ENCODE data around the gene E2F7. TPM values are rescaled to one million over a fixed set of nuclear protein-coding genes. Genes with fewer than 3 reads are reported as not detected.

The E2F7 gene
- total and polyA plus RNA-seq, 2 of the 13 experiments (the other 11 are each of a cell fraction or from before 2014, with no cell fraction given): 1.7 to 7.3 TPM

GRCh38 chr12:77013091-77013490 is 52.3 kb downstream of the E2F7 start:
- Histone ChIP-seq H3K4me1 (ENCODE audit: insufficient read depth, low read length) (peaks cover 7% of the 10 kb centered on the region; the same call in 1 of the 2 replicates), H3K9me3 (ENCODE audit: low read length) (no peaks in the 10 kb centered on the region), H3K9ac (ENCODE audit: insufficient read depth, low read depth, low read length) (no peak overlapping the region), H3K4me3 (replicated peaks in 1 of 3; ENCODE audit: insufficient read depth in 1 of 3, low read depth in 2 of 3, low read length in 3 of 3) (no peak overlapping the region), H3K27me3 (ENCODE audit: control insufficient read depth in 1 of 2, insufficient read depth in 2 of 2, low read length in 2 of 2) (peaks cover 0 to 3% of the 10 kb centered on the region in 2 experiments; a peak in 1 of 5 replicates), H4K20me1 (ENCODE audit: insufficient read depth, low read length) (no peaks in the 10 kb centered on the region), H3K4me2 (ENCODE audit: low read depth, low read length) (no peak overlapping the region), H3K27ac (ENCODE audit: extremely low read length, insufficient read depth, low read length) (no peak overlapping the region), H2AFZ (ENCODE audit: low read length) (no peak overlapping the region), H3K36me3 (replicated peaks in 1 of 2; ENCODE audit: control insufficient read depth in 1 of 2, insufficient read depth in 2 of 2, low read length in 2 of 2) (no peaks in the 10 kb centered on the region), H3K79me2 (ENCODE audit: insufficient read depth, low read length) (no peaks in the 10 kb centered on the region)
- ATAC-seq (no peak), FAIRE-seq (no peak), DNase-seq (ENCODE audit: low spot score) (no peak)
- in situ Hi-C loops (cut with HindIII; ENCODE audit: extremely low pct_ligation_motif_present, low pct_unique_long_range_greater_than_20kb) (no loop called here), intact Hi-C loops (cut with micrococcal nuclease; ENCODE audit: unreplicated experiment) (loop anchor here (5.0 kb wide), 1 partner anchor 131 kb away; no protein-coding TSS in a partner anchor)
- TF ChIP-seq ZNF205 (CRISPR knock-in tag; IDR thresholded peaks at IDR 0.05): no peak
- TF ChIP-seq, protein P1, sequence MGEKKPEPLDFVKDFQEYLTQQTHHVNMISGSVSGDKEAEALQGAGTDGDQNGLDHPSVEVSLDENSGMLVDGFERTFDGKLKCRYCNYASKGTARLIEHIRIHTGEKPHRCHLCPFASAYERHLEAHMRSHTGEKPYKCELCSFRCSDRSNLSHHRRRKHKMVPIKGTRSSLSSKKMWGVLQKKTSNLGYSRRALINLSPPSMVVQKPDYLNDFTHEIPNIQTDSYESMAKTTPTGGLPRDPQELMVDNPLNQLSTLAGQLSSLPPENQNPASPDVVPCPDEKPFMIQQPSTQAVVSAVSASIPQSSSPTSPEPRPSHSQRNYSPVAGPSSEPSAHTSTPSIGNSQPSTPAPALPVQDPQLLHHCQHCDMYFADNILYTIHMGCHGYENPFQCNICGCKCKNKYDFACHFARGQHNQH (CRISPR knock-in tag; IDR thresholded peaks at IDR 0.05): no peak
- no peak for TF ChIP-seq HNF4A (CRISPR knock-in tag; IDR thresholded peaks at IDR 0.05)
- TF ChIP-seq YY1 (IDR thresholded peaks at IDR 0.05; ENCODE audit: insufficient read depth, insufficient replicate concordance, low read depth, low read length): no peak
- TF ChIP-seq REPIN1 (CRISPR knock-in tag; IDR thresholded peaks at IDR 0.05; ENCODE audit: borderline replicate concordance, low read depth): no peak
- TF ChIP-seq DMAP1 (CRISPR knock-in tag; IDR thresholded peaks at IDR 0.05): no peak
- TF ChIP-seq ZNF567 (CRISPR knock-in tag; IDR thresholded peaks at IDR 0.05; ENCODE audit: borderline replicate concordance): no peak
- TF ChIP-seq NBN (conservative IDR thresholded peaks at IDR 0.05): no peak
- TF ChIP-seq RXRB (CRISPR knock-in tag; IDR thresholded peaks at IDR 0.05; ENCODE audit: borderline replicate concordance): no peak
- no peak for TF ChIP-seq MED8 (CRISPR knock-in tag; IDR thresholded peaks at IDR 0.05; ENCODE audit: insufficient replicate concordance)
- TF ChIP-seq KLF11 (CRISPR knock-in tag; IDR thresholded peaks at IDR 0.05): no peak
- TF ChIP-seq, protein P2, sequence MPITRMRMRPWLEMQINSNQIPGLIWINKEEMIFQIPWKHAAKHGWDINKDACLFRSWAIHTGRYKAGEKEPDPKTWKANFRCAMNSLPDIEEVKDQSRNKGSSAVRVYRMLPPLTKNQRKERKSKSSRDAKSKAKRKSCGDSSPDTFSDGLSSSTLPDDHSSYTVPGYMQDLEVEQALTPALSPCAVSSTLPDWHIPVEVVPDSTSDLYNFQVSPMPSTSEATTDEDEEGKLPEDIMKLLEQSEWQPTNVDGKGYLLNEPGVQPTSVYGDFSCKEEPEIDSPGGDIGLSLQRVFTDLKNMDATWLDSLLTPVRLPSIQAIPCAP (CRISPR knock-in tag; IDR thresholded peaks at IDR 0.05; ENCODE audit: low read depth): no peak
- no peak for TF ChIP-seq MTF1 (CRISPR knock-in tag; IDR thresholded peaks at IDR 0.05)
- TF ChIP-seq RFX5 (IDR thresholded peaks at IDR 0.05; ENCODE audit: low read depth, low read length): no peak
- no peak for TF ChIP-seq POLR2G (IDR thresholded peaks at IDR 0.05; ENCODE audit: low read depth, low read length)
- TF ChIP-seq SRSF9 (IDR thresholded peaks at IDR 0.05; ENCODE audit: borderline replicate concordance, insufficient read depth, low read depth, low read length, poor library complexity, severe bottlenecking): no peak
- 0% methylated on average over 1 of the region's 1 CpG for WGBS (ENCODE audit: low lambda C conversion rate)
- POLR2A ChIA-PET: no interaction called here
- CTCF ChIA-PET (ENCODE audit: low intra/inter-chr PET ratio, low total read pairs): no interaction called here
- BruUV-seq (replicated peaks): no TSS peak
